ENCODE results near the gene SLC44A5. TPM values are rescaled to one million over a fixed set of nuclear protein-coding genes. Genes with fewer than 3 reads are reported as not detected.

SLC44A5 gene
- total and polyA plus RNA-seq, 10 donors = 0.28 to 4.0 (median 0.87) TPM

GRCh38 chr1:75353051-75353450 lies 257.9 kb downstream of the SLC44A5 start:
- H3K4me1 ChIP-seq = no peaks in the 10 kb centered on the region
- no peak overlapping the region for H3K4me3 ChIP-seq
- H3K27ac ChIP-seq = no peak overlapping the region
- intact Hi-C loops (cut with DNase I; ENCODE audit: low total_unique reads) = no loop called here
- no peaks in the 10 kb centered on the region for H3K36me3 ChIP-seq
- no peaks in the 10 kb centered on the region for H3K27me3 ChIP-seq (replicated peaks in 1 of 7)
- no peak for TF ChIP-seq POLR2A (IDR thresholded peaks at IDR 0.05)
- TF ChIP-seq CTCF (IDR thresholded peaks at IDR 0.05 in 8 of 11, conservative IDR thresholded peaks at IDR 0.05 in 3 of 11) = no peak
- no peak for TF ChIP-seq POLR2AphosphoS5 (IDR thresholded peaks at IDR 0.05)
- peaks cover 0 to 17% (median 11%) of the 10 kb centered on the region in 8 donors for H3K9me3 ChIP-seq
- 48 to 79% (median 62%) methylated on average over 2 of the region's 2 CpGs for WGBS, 5 donors
- DNase-seq = no peak

GRCh38 chr1:75345538-75346292 lies 265.2 kb downstream of the SLC44A5 start:
- no peak for DNase-seq
- no peak for TF ChIP-seq POLR2A (IDR thresholded peaks at IDR 0.05)
- no peak for TF ChIP-seq POLR2AphosphoS5 (IDR thresholded peaks at IDR 0.05)
- no peak for TF ChIP-seq CTCF (IDR thresholded peaks at IDR 0.05 in 8 of 11, conservative IDR thresholded peaks at IDR 0.05 in 3 of 11)
- peaks cover 0 to 17% (median 11%) of the 10 kb centered on the region in 8 donors for H3K9me3 ChIP-seq
- WGBS, 5 donors = 77 to 92% (median 83%) methylated on average over 2 of the region's 2 CpGs
- H3K27ac ChIP-seq = no peak overlapping the region
- no peaks in the 10 kb centered on the region for H3K36me3 ChIP-seq
- no peaks in the 10 kb centered on the region for H3K4me1 ChIP-seq
- H3K4me3 ChIP-seq = no peak overlapping the region
- intact Hi-C loops (cut with DNase I; ENCODE audit: low total_unique reads) = no loop called here
- H3K27me3 ChIP-seq (replicated peaks in 1 of 7) = no peaks in the 10 kb centered on the region

GRCh38 chr1:75342786-75343185 lies 268.1 kb downstream of the SLC44A5 start:
- Histone ChIP-seq H3K36me3 (no peaks in the 10 kb centered on the region), H3K4me1 (no peaks in the 10 kb centered on the region), H3K27ac (no peak overlapping the region), H3K9me3 (no peaks in the 10 kb centered on the region), H3K4me3 (no peak overlapping the region), H3K27me3 (replicated peaks in 1 of 7) (no peaks in the 10 kb centered on the region)
- WGBS, 5 donors = 84 to 88% (median 85%) methylated on average over 4 of the region's 4 CpGs
- intact Hi-C loops (cut with DNase I; ENCODE audit: low total_unique reads) = no loop called here
- DNase-seq = no peak
- TF ChIP-seq POLR2AphosphoS5 (IDR thresholded peaks at IDR 0.05) (no peak), POLR2A (IDR thresholded peaks at IDR 0.05) (no peak), CTCF (IDR thresholded peaks at IDR 0.05 in 8 of 11, conservative IDR thresholded peaks at IDR 0.05 in 3 of 11) (no peak)

- Histone ChIP-seq H3K36me3 (no peaks in the 10 kb centered on the region), H3K27ac (no peak overlapping the region), H3K4me3 (no peak overlapping the region), H3K4me1 (no peaks in the 10 kb centered on the region), H3K27me3 (replicated peaks in 1 of 7) (no peaks in the 10 kb centered on the region), H3K9me3 (no peaks in the 10 kb centered on the region)
- TF ChIP-seq CTCF (IDR thresholded peaks at IDR 0.05 in 8 of 11, conservative IDR thresholded peaks at IDR 0.05 in 3 of 11) (no peak), POLR2AphosphoS5 (IDR thresholded peaks at IDR 0.05) (no peak), POLR2A (IDR thresholded peaks at IDR 0.05) (no peak)
- WGBS, 5 donors = 43 to 70% (median 56%) methylated on average over 3 of the region's 3 CpGs
- intact Hi-C loops (cut with DNase I; ENCODE audit: low total_unique reads) = no loop called here
- DNase-seq = no peak
Observed at GRCh38 chr1:75341537-75341936, 269.4 kb downstream of the SLC44A5 start.

All from spleen (tissue), 11 donors.